Osteoblast (primary cell): ENCODE data around the gene FAF1. TPM values are rescaled to one million over a fixed set of nuclear protein-coding genes. Genes with fewer than 3 reads are reported as not detected.
A peak's percentile ranks its signal among the peaks of the same experiment; 100 is the strongest.

ENCODE experiments used
- DNase-seq: peaks from one replicate; pipeline ENCODE4 v3.0.0; 2011; ENCODE audit warnings: low spot score, mixed read lengths; ENCODE audit not compliant: insufficient read length; ENCODE audit errors: missing footprints
- H2AFZ ChIP-seq: 2 replicates; pipeline ENCODE4 v1.6.0; 2011; ENCODE audit warnings: mild to moderate bottlenecking, low read length
- H3K27ac ChIP-seq: 2 replicates; pipeline ENCODE4 v1.5.1; 2011; ENCODE audit warnings: mild to moderate bottlenecking, low read depth, low read length, moderate library complexity
- H3K27me3 ChIP-seq: 2 replicates; pipeline ENCODE4 v1.6.0; 2012; ENCODE audit warnings: mild to moderate bottlenecking, control low read depth, inconsistent platforms, low read length, moderate library complexity; ENCODE audit not compliant: insufficient read depth
- H3K36me3 ChIP-seq: 2 replicates; pipeline ENCODE4 v1.5.1; 2011; ENCODE audit warnings: mild to moderate bottlenecking, low read length, control low read depth, moderate library complexity; ENCODE audit not compliant: insufficient read depth
- H3K4me1 ChIP-seq: 2 replicates; pipeline ENCODE4 v1.5.1; 2011; ENCODE audit warnings: mild to moderate bottlenecking, low read length, control low read depth, moderate library complexity; ENCODE audit not compliant: insufficient read depth
- H3K4me2 ChIP-seq: 2 replicates; pipeline ENCODE4 v1.6.0; 2011; ENCODE audit warnings: mild to moderate bottlenecking, low read length; ENCODE audit not compliant: insufficient read depth
- H3K4me3 ChIP-seq: fragments of 200-600 bp; sonication (generic); 3 replicates; pipeline ENCODE4 v1.5.1; 2012; ENCODE audit warnings: mild to moderate bottlenecking, low read length, inconsistent platforms; ENCODE audit not compliant: insufficient read depth
- H3K79me2 ChIP-seq: 2 replicates; pipeline ENCODE4 v1.6.0; 2012; ENCODE audit warnings: mild to moderate bottlenecking, low read length, control low read depth, inconsistent platforms; ENCODE audit not compliant: insufficient read depth
- H3K9me3 ChIP-seq: 2 replicates; pipeline ENCODE4 v1.5.1; 2011; ENCODE audit warnings: low read depth, low read length, control low read depth
- H4K20me1 ChIP-seq: 2 replicates; pipeline ENCODE4 v1.6.0; 2012; ENCODE audit warnings: mild to moderate bottlenecking, low read length, control low read depth; ENCODE audit not compliant: insufficient read depth
- CTCF ChIP-seq: IDR thresholded peaks from 2 replicates; pipeline ENCODE4 v1.5.1; 2011; ENCODE audit warnings: mild to moderate bottlenecking, low read depth, low read length, moderate library complexity; ENCODE audit errors: extremely low read depth
- total RNA-seq: library from RNA; depleted of rRNA; stranded (reverse); fragments of >200 nt; gene quantifications from 2 replicates; pipeline ENCODE4 v1.2.3, GENCODE V29; 2012

FAF1 gene
- total RNA-seq, 1 donor, result 40.5 TPM

GRCh38 chr1:50780797-50781196, 179.3 kb downstream of the FAF1 start:
- H3K36me3 ChIP-seq, result peaks cover 8% of the 10 kb centered on the region
- no peaks in the 10 kb centered on the region for H4K20me1 ChIP-seq
- no peak for TF ChIP-seq CTCF
- H3K4me1 ChIP-seq, result no peaks in the 10 kb centered on the region
- H3K9me3 ChIP-seq, result no peaks in the 10 kb centered on the region
- DNase-seq, result no peak
- no peak overlapping the region for H2AFZ ChIP-seq
- H3K4me2 ChIP-seq, result no peak overlapping the region
- no peak overlapping the region for H3K27ac ChIP-seq
- no peaks in the 10 kb centered on the region for H3K27me3 ChIP-seq
- peaks cover 8% of the 10 kb centered on the region for H3K79me2 ChIP-seq
- no peak overlapping the region for H3K4me3 ChIP-seq

GRCh38 chr1:50779801-50780200, 180.3 kb downstream of the FAF1 start:
- no peak overlapping the region for H3K4me3 ChIP-seq
- H3K36me3 ChIP-seq, result peaks cover 8% of the 10 kb centered on the region
- no peak for DNase-seq
- H3K27me3 ChIP-seq, result no peaks in the 10 kb centered on the region
- H2AFZ ChIP-seq, result no peak overlapping the region
- H3K79me2 ChIP-seq, result peaks cover 8% of the 10 kb centered on the region
- no peak overlapping the region for H3K27ac ChIP-seq
- H3K9me3 ChIP-seq, result no peaks in the 10 kb centered on the region
- no peak for TF ChIP-seq CTCF
- H3K4me2 ChIP-seq, result no peak overlapping the region
- H4K20me1 ChIP-seq, result no peaks in the 10 kb centered on the region
- no peaks in the 10 kb centered on the region for H3K4me1 ChIP-seq

DNA sequence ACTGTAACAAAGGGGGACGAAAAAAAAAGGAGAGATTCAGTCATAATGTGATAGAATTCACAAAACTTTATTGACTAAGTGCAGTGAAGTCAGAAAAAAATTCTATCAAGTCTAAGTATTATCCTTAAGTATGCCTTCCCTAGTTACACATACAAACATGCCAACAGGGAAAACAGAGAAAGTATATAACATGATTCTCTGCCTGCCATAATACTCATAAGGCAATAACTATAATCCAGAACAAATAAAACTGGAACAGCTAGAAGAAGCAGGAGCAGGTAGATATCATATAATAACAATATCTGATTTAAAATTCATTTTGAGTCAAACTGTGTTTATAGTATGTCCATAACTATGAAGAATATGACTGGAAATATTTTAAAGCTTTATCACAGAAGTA, 184.3 kb downstream of the FAF1 start:
- peaks cover 6% of the 10 kb centered on the region for H3K36me3 ChIP-seq
- DNase-seq, result no peak
- TF ChIP-seq CTCF, result no peak
- no peak overlapping the region for H2AFZ ChIP-seq
- no peak overlapping the region for H3K4me3 ChIP-seq
- no peaks in the 10 kb centered on the region for H3K4me1 ChIP-seq
- no peaks in the 10 kb centered on the region for H3K27me3 ChIP-seq
- no peak overlapping the region for H3K4me2 ChIP-seq
- no peaks in the 10 kb centered on the region for H3K9me3 ChIP-seq
- peaks cover 4% of the 10 kb centered on the region for H3K79me2 ChIP-seq
- no peaks in the 10 kb centered on the region for H4K20me1 ChIP-seq
- H3K27ac ChIP-seq, result no peak overlapping the region

- no peaks in the 10 kb centered on the region for H3K9me3 ChIP-seq
- H3K79me2 ChIP-seq, result peaks cover 11% of the 10 kb centered on the region
- H3K27ac ChIP-seq, result no peak overlapping the region
- H3K36me3 ChIP-seq, result no peaks in the 10 kb centered on the region
- H2AFZ ChIP-seq, result no peak overlapping the region
- TF ChIP-seq CTCF, result peak; percentile 59
- no peak for DNase-seq
- no peaks in the 10 kb centered on the region for H3K4me1 ChIP-seq
- no peak overlapping the region for H3K4me3 ChIP-seq
- H3K27me3 ChIP-seq, result no peaks in the 10 kb centered on the region
- H3K4me2 ChIP-seq, result no peak overlapping the region
- no peaks in the 10 kb centered on the region for H4K20me1 ChIP-seq
Observed at GRCh38 chr1:50774759-50775351, 185.2 kb downstream of the FAF1 start.
